Dermis microvascular lymphatic vessel endothelial cell (primary cell): ENCODE data around the gene SQOR. TPM values are rescaled to one million over a fixed set of nuclear protein-coding genes. Genes with fewer than 3 reads are reported as not detected.
A peak's percentile ranks its signal among the peaks of the same experiment; 100 is the strongest.

Source experiments
- DNase-seq, 2 donors: peaks; one replicate each; pipeline versions ENCODE4 v3.0.0 to v3.0.0-alpha.2; 2010; ENCODE audit warnings: low read depth in 2 of 2
- total RNA-seq: library from RNA; depleted of rRNA; stranded (reverse); fragments of >200 nt; gene quantifications from 2 replicates; pipeline ENCODE4 v1.2.1, GENCODE V29; 2014

Gene SQOR
- total RNA-seq, 1 donor from 2014 or later = 156 TPM

DNA sequence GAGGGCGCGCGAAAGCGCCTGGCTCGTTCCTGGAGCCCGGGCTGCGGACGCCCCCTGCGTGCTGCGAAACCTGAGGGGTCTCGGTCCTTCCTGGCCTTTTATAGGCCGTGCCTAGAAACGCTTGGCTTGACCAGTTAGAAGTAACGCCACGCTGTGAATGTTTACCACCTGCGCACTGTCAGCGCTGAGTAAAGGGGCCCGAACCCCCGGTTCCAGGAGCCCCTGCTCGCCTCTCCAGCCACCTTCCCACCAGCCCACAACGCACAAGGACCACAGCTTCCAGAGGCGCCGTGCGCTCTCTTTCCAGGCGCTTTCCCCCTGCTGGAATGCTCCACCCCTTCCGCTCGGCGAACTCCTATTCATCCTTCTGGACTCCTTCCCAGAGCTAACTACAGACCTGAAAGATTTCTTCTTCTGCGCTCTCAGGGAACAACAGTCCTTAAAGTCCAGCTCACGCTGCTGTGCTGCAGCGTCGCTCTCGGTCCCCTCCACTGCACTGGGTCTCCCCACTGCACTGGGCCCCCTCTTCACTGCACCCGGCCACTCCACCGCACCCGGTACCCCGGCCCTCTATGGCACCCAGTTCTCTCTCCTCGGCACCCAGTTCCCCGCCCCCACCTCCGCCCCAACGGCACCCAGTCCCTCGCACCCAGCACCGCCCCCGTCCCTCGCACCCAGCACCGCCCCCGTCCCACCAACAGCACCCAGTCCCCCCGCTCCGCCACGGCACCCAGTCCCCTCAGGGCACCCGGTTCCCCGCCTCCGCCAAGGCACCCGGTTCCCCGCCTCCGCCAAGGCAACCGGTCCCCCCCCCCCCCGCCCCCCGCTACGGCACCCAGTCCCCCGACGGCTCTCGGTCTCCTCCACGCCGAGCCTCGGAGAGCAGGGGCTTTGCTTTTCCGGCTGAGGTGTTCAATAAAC is 69.8 kb downstream of the SQOR start:
- peak in 1 of 2 donors; percentile 40 for DNase-seq

GRCh38 chr15:45705510-45706473 is 71.0 kb downstream of the SQOR start:
- DNase-seq = peak; percentile 56 to 88

DNA sequence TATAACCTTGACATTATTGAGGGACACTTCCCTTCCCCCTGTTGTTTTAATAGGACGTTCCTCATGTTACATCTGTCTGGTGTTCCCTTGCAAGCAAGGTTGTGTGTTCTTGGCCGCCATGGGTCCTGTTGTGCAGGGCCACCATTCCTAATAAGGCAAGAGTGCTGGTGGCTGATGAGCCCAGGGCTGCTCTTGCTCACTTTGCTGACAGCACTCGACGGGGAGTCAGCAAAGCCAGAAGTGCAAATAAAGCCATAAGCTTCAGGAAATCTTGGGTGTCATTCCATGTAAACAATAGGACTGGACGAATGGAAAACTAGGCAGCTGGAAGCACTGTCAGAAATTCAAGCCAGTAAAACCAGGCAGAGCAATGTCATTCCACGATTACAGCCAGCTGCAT is 75.8 kb downstream of the SQOR start:
- DNase-seq = no peak

- DNase-seq = peak; percentile 7 to 62
These were observed 80.0 kb downstream of the SQOR start for GRCh38 chr15:45714590-45715488.

DNA sequence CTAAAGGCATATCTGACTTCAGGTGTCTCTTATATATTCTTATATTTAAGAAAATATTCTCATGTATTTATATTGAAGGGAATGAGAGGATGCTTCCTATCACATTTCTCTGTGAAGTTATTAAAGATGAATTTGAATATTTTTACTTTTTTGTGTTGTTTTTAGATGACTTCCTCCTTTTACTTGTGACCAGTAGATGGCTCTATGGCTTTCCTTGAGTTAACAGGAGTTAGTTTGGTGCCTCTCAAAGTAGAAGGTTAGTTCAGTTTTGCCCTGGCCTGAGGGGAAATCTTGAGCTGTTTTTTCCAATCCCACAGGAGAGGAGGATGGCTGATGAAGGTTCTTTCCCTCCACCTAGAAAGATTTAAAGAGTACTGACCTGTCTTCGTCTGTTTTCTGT is 80.7 kb downstream of the SQOR start:
- DNase-seq = peak in 1 of 2 donors; percentile 17

- DNase-seq = no peak
These were observed 84.7 kb downstream of the SQOR start for GRCh38 chr15:45719490-45719889.

DNA sequence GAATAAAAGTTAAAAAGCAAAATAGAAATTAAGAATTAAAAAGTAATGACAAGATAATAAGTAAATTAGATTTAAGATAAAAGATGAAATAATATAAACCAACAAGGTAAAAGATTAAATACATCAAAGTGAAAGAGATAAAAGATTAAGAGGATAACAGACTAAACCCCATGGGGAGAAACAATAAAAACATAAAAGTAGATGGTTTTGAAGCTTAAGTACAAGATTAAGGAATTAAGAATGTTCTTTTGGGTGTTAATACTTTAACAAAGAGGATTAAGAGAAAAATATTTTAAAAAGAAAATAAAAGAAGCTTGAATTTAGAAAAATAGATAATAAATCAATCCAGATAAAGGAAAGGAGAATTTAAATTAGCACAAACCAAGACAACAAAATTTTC is 85.4 kb downstream of the SQOR start:
- no peak for DNase-seq

- no peak for DNase-seq
These were observed 93.8 kb downstream of the SQOR start for GRCh38 chr15:45728641-45729040.

DNA sequence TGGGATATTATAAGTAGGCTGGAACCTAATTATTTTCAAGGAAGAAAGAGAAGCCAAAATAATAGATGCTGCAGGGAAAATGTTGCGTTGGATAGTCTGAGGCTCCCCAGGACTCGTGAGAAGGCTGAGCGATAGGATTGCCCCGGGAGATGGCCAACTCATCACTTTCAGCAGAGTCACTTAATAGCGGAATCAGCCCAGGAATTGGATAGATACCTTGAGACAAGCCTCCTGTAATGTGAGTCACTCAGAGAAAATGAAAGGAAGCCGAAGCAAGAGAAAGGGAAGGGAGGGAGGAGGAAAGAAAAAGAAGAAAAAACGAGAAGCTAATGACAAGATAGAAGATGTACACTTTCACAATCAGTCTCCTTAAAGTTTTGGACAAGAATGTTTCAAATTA is 94.3 kb downstream of the SQOR start:
- no peak for DNase-seq

GRCh38 chr15:45731343-45731742 is 96.5 kb downstream of the SQOR start:
- DNase-seq = no peak

- no peak for DNase-seq
These were observed 97.8 kb downstream of the SQOR start for GRCh38 chr15:45732662-45733061.

- DNase-seq = no peak
These were observed 99.5 kb downstream of the SQOR start for GRCh38 chr15:45734260-45734711.

Other genes starting within 250 kb of the SQOR start
- 4.6 and 7.7 TPM in 2 replicates for gene SLC30A4, start 112.3 kb upstream of the SQOR start, total RNA-seq
- gene BLOC1S6, start 47.6 kb upstream of the SQOR start, total RNA-seq = 56.4 and 67.4 TPM in 2 replicates